Activated naive CD8-positive, alpha-beta T cell treated with anti-CD3 and anti-CD28 coated beads, Interleukin-2, amount 50 U/mL, for 16 hours (primary cell): ENCODE measurements around the gene KIAA1210.
"Not testable (repeated sequence)": the region's sequence is repeated elsewhere in the genome, so short reads cannot be mapped to it uniquely, and the experiment has no call there.

ENCODE experiments used
- DNase-seq: peaks from one replicate; pipeline ENCODE4 v3.0.0-alpha.2; 2020; ENCODE audit warnings: low read depth, low spot score

KIAA1210 gene

GRCh38 chrX:119036107-119037029 is 91.2 kb downstream of the KIAA1210 start:
- DNase-seq = no peak

GRCh38 chrX:119030990-119031389 is 96.6 kb downstream of the KIAA1210 start:
- DNase-seq = no peak

DNA sequence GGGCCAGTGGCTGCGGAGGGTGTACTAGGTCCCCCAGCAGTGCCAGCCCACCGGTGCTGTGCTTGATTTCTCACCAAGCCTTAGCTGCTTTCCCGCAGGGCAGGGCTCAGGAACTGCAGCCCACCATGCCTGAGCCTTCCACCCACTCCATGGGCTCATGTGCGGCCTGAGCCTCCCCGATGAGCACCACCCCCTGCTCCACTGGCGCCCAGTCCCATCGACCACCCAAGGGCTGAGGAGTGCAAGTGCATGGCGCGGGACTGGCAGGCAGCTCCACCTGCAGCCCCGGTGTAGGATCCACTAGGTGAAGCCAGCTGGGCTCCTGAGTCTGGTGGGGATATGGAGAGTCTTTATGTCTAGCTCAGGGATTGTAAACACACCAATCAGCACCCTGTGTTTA is 98.0 kb downstream of the KIAA1210 start:
- not testable (repeated sequence) for DNase-seq

GRCh38 chrX:119028733-119029330 is 98.8 kb downstream of the KIAA1210 start:
- no peak for DNase-seq
